ENCODE data around the gene SRP9.

GRCh38 chr1:225806249-225806648 is 28.6 kb downstream of the SRP9 start:
- TF ChIP-seq CTCF (IDR thresholded peaks at IDR 0.05; ENCODE audit: borderline replicate concordance, extremely low read depth, low read length, poor library complexity, severe bottlenecking), result no peak
- TF ChIP-seq EZH2 (IDR thresholded peaks at IDR 0.05; ENCODE audit: borderline replicate concordance, low read depth, low read length, severe bottlenecking), result no peak
